OCI-M2 (cell line): ENCODE measurements around the gene HIGD1B.

Source experiments
- DNase-seq: peaks from one replicate; lab custom pipeline; 2025; ENCODE audit not compliant: unreplicated experiment; lab: John Stamatoyannopoulos, UW

HIGD1B gene

GRCh38 chr17:44875761-44876160 lies 28.1 kb downstream of the HIGD1B start:
- DNase-seq, result no peak

GRCh38 chr17:44877121-44877520 lies 29.4 kb downstream of the HIGD1B start:
- DNase-seq, result no peak

- no peak for DNase-seq
Observed at GRCh38 chr17:44878627-44879221, 31.0 kb downstream of the HIGD1B start.

GRCh38 chr17:44879376-44879775 lies 31.7 kb downstream of the HIGD1B start:
- DNase-seq, result no peak

- no peak for DNase-seq
Observed at GRCh38 chr17:44880062-44880461, 32.4 kb downstream of the HIGD1B start.

GRCh38 chr17:44881145-44881544 lies 33.5 kb downstream of the HIGD1B start:
- DNase-seq, result no peak

- DNase-seq, result no peak
Observed at GRCh38 chr17:44884941-44885340, 37.3 kb downstream of the HIGD1B start.

- no peak for DNase-seq
Observed at GRCh38 chr17:44887016-44887415, 39.3 kb downstream of the HIGD1B start.

- no peak for DNase-seq
Observed at GRCh38 chr17:44887971-44888954, 40.6 kb downstream of the HIGD1B start.

GRCh38 chr17:44889003-44889402 lies 41.3 kb downstream of the HIGD1B start:
- DNase-seq, result no peak

GRCh38 chr17:44892250-44892649 lies 44.6 kb downstream of the HIGD1B start:
- no peak for DNase-seq

GRCh38 chr17:44894642-44895041 lies 47.0 kb downstream of the HIGD1B start:
- no peak for DNase-seq

- DNase-seq, result no peak
Observed at GRCh38 chr17:44898768-44899073, 51.0 kb downstream of the HIGD1B start.

GRCh38 chr17:44899074-44899782 lies 51.5 kb downstream of the HIGD1B start, which contains the start of gene EFTUD2:
Gene EFTUD2 (minus strand): TSS chr17:44899445. CDS start chr17:44894521, 4,924 bp downstream.
- DNase-seq, result peak; percentile 54
